Measurements from ENCODE around the gene CDH24. TPM values are rescaled to one million over a fixed set of nuclear protein-coding genes. Genes with fewer than 3 reads are reported as not detected.

The CDH24 gene
- total RNA-seq, 1 donor from 2014 or later: 1.0 TPM

DNA sequence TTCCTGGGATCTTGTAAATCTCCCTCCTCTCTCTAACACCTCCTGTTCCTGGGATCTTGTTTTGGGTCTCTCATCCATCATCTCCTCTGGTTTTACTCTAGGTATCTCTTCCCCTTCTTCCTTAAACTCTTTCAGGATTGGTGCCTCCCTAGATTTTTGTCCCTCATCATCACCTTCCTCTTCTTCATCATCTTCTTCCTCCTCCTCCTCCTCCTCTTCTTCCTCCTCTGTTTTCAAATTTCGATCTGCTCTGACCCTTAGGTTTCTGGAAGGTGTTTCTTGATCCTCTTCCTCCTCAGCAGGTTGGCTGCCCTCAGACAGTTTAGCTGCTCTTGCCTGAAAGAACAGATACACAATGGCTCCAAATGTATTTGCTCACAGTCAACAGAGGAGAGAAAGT is 23.2 kb upstream of the CDH24 start:
- peaks cover 3% of the 10 kb centered on the region for H3K4me1 Mint-ChIP-seq (ENCODE audit: low read depth)
- peaks cover 50% of the 10 kb centered on the region for H3K36me3 Mint-ChIP-seq (ENCODE audit: low read depth)
- no peaks in the 10 kb centered on the region for H3K27me3 Mint-ChIP-seq (ENCODE audit: insufficient read depth)
- no peak for DNase-seq (ENCODE audit: low spot score)
- no peak overlapping the region for H3K4me3 Mint-ChIP-seq
- intact Hi-C loops (cut with micrococcal nuclease): no loop called here
- H3K27ac Mint-ChIP-seq: peak overlapping the region; percentile 9
- no peaks in the 10 kb centered on the region for H3K9me3 Mint-ChIP-seq

DNA sequence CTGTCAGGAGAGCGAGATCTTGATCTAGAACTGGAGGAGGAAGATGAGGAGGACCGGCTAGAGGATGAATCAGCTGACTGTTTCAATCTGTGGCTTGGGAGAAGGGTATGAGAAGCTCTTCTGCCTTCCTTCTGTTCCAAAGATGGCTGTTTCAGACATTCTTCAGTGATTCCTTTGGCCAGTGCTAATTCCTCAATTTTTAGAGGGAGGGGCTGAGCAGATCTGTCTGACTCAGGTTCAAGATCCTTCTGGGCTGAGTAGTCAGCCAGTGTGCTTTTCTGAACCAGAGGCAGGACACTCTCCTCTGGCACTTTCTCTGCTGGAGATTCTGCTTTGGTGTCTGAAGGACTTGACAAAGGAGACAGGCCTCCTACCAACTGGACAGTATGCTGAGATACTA is 22.4 kb upstream of the CDH24 start:
- Mint-ChIP-seq H3K27me3 (ENCODE audit: insufficient read depth) (no peaks in the 10 kb centered on the region), H3K9me3 (no peaks in the 10 kb centered on the region), H3K4me3 (no peak overlapping the region), H3K4me1 (ENCODE audit: low read depth) (no peaks in the 10 kb centered on the region), H3K36me3 (ENCODE audit: low read depth) (peaks cover 52% of the 10 kb centered on the region), H3K27ac (peak overlapping the region; percentile 4)
- intact Hi-C loops (cut with micrococcal nuclease): no loop called here
- DNase-seq (ENCODE audit: low spot score): no peak

DNA sequence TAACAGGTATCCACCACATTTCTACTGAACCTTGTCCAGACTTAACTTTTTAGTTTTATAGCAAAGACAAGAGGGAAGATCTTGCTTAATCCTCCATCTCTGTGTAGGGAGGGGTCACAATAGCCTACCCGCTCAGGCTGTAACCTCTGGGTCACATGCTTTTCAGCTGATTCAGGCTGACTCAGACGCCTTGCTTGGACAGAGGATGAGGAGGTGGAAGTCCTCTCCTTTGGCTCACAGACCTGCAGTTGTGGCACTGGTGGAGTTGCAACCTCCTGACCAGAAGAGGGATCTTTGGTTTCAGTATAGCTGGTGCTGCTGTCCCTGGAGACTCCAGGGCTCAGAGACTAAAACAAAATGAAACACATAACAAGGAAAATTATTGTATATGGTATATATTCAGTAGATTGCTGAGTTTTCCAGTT is 21.4 kb upstream of the CDH24 start:
- no peak overlapping the region for H3K4me3 Mint-ChIP-seq
- no peak for DNase-seq (ENCODE audit: low spot score)
- H3K4me1 Mint-ChIP-seq (ENCODE audit: low read depth): no peaks in the 10 kb centered on the region
- peaks cover 48% of the 10 kb centered on the region for H3K36me3 Mint-ChIP-seq (ENCODE audit: low read depth)
- intact Hi-C loops (cut with micrococcal nuclease): no loop called here
- no peak overlapping the region for H3K27ac Mint-ChIP-seq
- no peaks in the 10 kb centered on the region for H3K9me3 Mint-ChIP-seq
- H3K27me3 Mint-ChIP-seq (ENCODE audit: insufficient read depth): no peaks in the 10 kb centered on the region

DNA sequence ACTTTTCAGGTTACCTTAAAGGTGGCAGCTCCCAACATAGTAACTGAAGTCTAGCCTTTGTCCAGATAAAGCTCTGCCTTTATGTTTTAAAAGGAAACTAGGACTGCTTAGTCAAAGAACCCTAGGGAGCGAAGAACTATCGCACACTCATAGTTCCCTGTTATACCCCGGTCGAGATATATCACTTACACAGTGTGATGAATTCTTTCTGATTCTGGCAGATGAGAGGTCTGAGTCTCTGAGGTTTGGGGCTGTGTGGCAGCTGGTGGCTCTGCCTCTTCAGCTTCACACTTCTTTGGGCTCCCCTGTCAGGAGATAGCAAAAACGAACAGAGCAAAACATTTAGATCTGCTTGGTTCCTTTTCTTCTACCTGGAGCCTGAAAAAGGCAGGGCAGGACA is 20.6 kb upstream of the CDH24 start:
- H3K4me1 Mint-ChIP-seq (ENCODE audit: low read depth): peaks cover under 1% of the 10 kb centered on the region
- H3K27ac Mint-ChIP-seq: no peak overlapping the region
- no peaks in the 10 kb centered on the region for H3K27me3 Mint-ChIP-seq (ENCODE audit: insufficient read depth)
- H3K4me3 Mint-ChIP-seq: no peak overlapping the region
- H3K9me3 Mint-ChIP-seq: no peaks in the 10 kb centered on the region
- no peak for DNase-seq (ENCODE audit: low spot score)
- intact Hi-C loops (cut with micrococcal nuclease): loop anchor here (1.0 to 2.0 kb wide), 3 partner anchors 7 to 109 kb away; no protein-coding TSS in a partner anchor
- H3K36me3 Mint-ChIP-seq (ENCODE audit: low read depth): peaks cover 50% of the 10 kb centered on the region

DNA sequence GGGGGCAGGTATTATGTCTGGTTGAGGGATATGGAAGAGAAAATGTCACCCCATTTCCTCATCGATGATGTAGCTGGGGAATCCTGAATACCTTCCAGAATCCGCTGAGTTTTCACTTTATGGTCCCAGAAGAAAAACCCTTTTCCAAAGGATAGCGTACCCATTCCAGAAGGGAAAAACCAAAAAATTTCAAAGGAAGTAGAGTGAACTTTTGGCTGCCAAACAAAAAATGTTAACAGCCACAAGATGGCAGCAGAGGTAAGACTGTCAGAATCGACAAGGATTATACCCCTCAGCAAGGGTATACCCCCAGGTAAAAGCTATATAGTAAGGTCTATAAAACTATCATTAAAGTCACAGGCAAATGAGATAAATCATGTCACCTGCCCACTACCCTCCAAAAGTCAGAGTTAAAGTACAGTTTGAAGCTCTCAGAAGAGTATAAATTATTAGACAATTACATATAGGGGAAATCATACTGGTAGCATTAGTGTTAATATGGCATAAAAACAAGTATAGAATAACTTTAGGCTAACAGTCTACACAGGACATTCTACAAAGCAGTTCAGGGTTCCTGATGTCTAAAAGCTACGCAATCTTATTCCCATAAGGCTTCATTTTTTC is 19.6 kb upstream of the CDH24 start:
- no peak for DNase-seq (ENCODE audit: low spot score)
- no peaks in the 10 kb centered on the region for H3K9me3 Mint-ChIP-seq
- no peak overlapping the region for H3K4me3 Mint-ChIP-seq
- H3K27ac Mint-ChIP-seq: no peak overlapping the region
- H3K4me1 Mint-ChIP-seq (ENCODE audit: low read depth): peaks cover 11% of the 10 kb centered on the region
- no peaks in the 10 kb centered on the region for H3K27me3 Mint-ChIP-seq (ENCODE audit: insufficient read depth)
- peaks cover 55% of the 10 kb centered on the region for H3K36me3 Mint-ChIP-seq (ENCODE audit: low read depth)
- intact Hi-C loops (cut with micrococcal nuclease): loop anchor here (1.0 to 2.0 kb wide), 3 partner anchors 8 to 110 kb away; no protein-coding TSS in a partner anchor

DNA sequence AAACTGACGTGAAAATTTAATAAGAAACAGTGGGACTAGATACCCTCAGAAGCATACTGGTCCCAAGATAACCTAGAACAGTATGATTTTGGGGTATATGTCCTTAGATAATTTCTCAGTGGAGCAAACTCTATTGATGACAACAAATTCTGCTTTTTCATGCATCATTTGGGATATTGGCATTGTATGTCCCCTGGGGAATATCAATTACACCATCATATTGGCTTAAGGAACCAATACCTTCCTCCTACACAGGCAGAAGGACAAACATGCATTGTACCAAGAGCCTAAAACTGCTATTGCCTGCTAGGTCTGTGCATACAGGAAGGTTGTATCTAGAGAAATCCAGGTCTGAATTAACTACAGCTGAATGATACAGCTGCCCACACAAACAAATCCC is 17.6 kb upstream of the CDH24 start:
- DNase-seq (ENCODE audit: low spot score): no peak
- intact Hi-C loops (cut with micrococcal nuclease): no loop called here
- Mint-ChIP-seq H3K27me3 (ENCODE audit: insufficient read depth) (no peaks in the 10 kb centered on the region), H3K36me3 (ENCODE audit: low read depth) (peaks cover 50% of the 10 kb centered on the region), H3K27ac (no peak overlapping the region), H3K4me3 (no peak overlapping the region), H3K4me1 (ENCODE audit: low read depth) (peaks cover 24% of the 10 kb centered on the region), H3K9me3 (no peaks in the 10 kb centered on the region)

DNA sequence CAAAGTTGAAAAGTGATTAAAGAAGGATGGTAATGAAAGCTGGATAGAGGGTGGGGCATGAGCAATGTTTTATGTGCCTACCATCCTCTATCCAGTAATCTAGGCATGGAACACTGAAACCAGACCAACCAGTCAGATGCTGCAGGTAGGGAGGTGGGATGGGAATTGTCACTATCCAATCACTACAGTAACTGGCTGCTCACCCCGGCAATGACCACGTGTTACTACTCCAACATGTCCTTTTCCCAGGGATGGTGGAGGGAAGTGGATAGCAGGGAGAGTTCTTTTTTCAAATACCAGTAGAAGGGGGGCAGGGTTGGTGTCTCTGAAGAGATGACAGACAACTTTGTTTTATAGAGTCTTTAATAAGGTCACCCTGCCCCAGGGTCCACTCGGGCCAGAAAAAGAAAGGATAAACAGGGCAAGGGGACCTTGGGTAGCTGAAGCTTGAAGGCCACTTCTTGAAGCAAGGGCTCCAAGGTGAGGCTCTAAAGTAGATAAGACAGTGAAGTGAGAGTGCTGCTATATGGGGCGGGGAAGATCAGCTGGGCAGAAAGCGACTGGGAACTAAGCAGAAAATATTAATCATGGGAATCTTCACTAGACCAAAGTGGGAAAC is 14.7 kb upstream of the CDH24 start:
- Mint-ChIP-seq H3K4me3 (peak overlapping the region; percentile 94), H3K36me3 (ENCODE audit: low read depth) (peaks cover 40% of the 10 kb centered on the region), H3K4me1 (ENCODE audit: low read depth) (peaks cover 35% of the 10 kb centered on the region), H3K27me3 (ENCODE audit: insufficient read depth) (no peaks in the 10 kb centered on the region), H3K27ac (peak overlapping the region; percentile 65), H3K9me3 (no peaks in the 10 kb centered on the region)
- no peak for DNase-seq (ENCODE audit: low spot score)
- intact Hi-C loops (cut with micrococcal nuclease): loop anchor here (1.0 kb wide), 4 partner anchors 13 to 37 kb away; no protein-coding TSS in a partner anchor

DNA sequence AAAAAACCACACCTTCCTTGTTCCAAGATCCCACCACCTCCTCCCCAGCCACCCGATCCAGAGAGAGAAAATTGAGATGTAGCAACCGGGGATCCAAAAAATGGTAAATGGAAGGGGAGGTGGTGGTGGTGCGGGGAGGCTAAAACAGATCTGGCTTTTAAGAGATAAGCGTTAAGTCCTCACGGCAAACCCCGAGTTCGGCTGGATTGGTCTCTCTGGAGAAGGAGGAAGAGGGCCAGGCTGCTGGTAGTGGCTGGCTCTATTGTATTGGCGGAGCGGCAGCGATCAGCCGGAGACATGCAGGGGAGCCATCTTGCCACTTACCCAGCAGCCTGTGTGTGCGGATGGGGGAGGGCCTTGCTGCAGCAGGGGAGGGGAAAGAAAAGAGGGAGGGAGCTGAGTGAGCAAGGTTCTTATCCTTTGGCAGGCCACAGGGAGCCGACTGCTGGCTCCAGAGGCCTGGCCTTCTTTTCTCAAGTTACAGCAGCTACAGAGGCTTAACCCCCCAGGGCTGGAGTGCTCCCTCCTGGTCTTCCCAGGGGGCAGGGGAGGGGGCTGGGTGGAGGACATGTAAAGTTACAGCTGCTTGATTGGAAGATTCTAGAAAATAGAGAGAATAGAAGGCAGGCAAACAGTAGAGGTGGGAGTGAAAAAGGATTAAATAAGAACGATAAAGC is 14.1 kb upstream of the CDH24 start:
- peak overlapping the region; percentile 94 for H3K4me3 Mint-ChIP-seq
- no peaks in the 10 kb centered on the region for H3K27me3 Mint-ChIP-seq (ENCODE audit: insufficient read depth)
- intact Hi-C loops (cut with micrococcal nuclease): loop anchor here (1.0 kb wide), 4 partner anchors 13 to 36 kb away; no protein-coding TSS in a partner anchor
- peaks cover 38% of the 10 kb centered on the region for H3K36me3 Mint-ChIP-seq (ENCODE audit: low read depth)
- H3K27ac Mint-ChIP-seq: peak overlapping the region; percentile 65
- no peaks in the 10 kb centered on the region for H3K9me3 Mint-ChIP-seq
- H3K4me1 Mint-ChIP-seq (ENCODE audit: low read depth): peaks cover 35% of the 10 kb centered on the region
- DNase-seq (ENCODE audit: low spot score): peak; percentile 74

DNA sequence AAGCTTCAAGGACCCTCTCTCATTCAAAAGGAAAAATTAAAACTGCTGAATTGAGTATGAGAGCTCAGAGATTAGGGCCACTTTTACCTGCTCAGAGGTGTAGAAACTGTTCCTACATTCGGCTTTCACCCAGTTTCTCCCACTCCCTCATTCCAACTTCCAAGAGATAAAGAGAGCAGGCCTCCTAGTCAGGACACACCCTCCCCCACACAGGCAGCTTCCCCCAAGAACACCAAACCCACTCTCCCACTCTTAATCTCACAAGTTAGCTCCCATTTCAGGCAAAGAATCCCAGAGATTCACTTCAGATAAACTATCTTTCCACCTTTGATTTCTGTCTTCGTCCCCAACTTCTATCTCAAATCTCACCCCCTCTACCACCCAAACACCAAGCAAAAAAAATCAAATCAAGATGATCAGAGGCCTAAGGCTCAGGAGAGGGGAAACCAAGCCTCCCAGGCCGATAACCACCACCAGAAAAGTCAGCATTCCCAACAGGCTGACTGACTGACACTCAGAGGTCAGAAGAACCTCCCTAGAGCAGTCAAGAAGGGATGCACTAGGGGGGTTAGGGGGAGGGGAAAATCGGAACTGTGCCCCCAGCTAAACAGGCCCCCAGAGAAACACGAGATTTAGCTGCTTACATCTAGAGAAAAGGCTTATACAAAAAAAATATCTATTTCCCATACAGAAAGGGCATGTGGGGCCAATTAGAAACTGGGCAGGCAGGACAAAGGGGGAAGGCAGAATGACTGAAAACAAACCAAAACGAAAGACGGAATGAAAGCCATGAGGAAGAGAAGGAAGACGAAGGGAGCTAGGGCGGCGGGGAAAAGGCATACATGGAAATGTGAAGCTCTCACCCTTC is 13.2 kb upstream of the CDH24 start:
- intact Hi-C loops (cut with micrococcal nuclease): loop anchor here (1.0 kb wide), 4 partner anchors 12 to 35 kb away; no protein-coding TSS in a partner anchor
- DNase-seq (ENCODE audit: low spot score): no peak
- Mint-ChIP-seq H3K27me3 (ENCODE audit: insufficient read depth) (no peaks in the 10 kb centered on the region), H3K9me3 (no peaks in the 10 kb centered on the region), H3K27ac (peak overlapping the region; percentile 65), H3K4me1 (ENCODE audit: low read depth) (peaks cover 42% of the 10 kb centered on the region), H3K4me3 (peak overlapping the region; percentile 94), H3K36me3 (ENCODE audit: low read depth) (peaks cover 42% of the 10 kb centered on the region)

DNA sequence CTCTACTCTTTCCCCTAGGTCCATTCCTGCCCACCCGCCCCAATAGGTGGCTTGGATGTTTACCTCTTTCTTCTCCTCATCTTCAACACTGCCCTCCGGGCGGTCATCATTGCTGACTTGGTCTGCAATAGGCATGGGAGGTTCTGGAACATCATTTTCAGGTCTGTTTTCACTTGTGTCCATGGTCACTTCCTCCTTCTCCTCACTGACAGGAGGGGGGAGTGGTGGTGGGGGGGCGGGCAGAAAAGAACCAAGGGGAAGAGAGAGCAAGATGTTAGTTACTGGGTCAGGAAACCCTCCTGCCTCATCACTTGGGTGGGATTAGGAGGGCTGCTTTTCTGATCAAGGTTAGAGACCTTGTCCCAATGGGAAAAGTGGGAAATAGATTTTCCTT is 12.1 kb upstream of the CDH24 start:
- H3K36me3 Mint-ChIP-seq (ENCODE audit: low read depth): peaks cover 39% of the 10 kb centered on the region
- intact Hi-C loops (cut with micrococcal nuclease): loop anchor here (1.0 to 2.0 kb wide), 3 partner anchors 117 to 232 kb away; partner anchors contain the start of gene PRMT5
- H3K27me3 Mint-ChIP-seq (ENCODE audit: insufficient read depth): no peaks in the 10 kb centered on the region
- no peak overlapping the region for H3K27ac Mint-ChIP-seq
- no peaks in the 10 kb centered on the region for H3K9me3 Mint-ChIP-seq
- DNase-seq (ENCODE audit: low spot score): no peak
- peaks cover 42% of the 10 kb centered on the region for H3K4me1 Mint-ChIP-seq (ENCODE audit: low read depth)
- H3K4me3 Mint-ChIP-seq: peak overlapping the region; percentile 74

DNA sequence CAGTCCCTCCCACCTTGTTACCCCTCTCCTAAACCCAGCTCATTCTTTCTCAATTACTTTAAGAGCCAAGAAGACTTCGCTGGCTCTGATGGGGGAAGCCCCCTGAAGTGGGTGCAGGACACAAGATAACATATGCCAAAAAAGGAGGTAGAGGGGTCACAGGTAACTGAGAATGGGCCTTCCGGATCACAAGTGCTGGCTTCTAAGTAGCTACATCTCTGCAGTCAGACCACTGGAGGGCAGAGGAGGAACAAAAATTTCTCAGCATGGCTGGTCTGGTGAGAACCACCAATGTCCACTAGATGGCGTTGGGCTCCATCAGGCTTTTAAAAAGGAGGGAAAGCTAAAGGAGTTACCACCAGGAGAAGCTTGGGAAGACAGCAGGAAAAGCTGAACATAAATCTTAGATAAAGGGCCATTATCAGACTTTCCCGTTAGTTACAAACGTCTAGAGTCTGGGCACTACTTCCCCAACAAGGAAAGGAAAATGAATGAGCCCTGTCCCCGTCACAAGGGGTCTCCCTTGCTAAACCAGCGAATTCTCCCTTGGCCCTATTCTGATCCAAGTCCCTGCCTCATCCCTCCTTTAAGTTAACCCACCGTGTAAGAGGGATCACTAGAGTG is 11.6 kb upstream of the CDH24 start:
- DNase-seq (ENCODE audit: low spot score): peak; percentile 65
- Mint-ChIP-seq H3K27me3 (ENCODE audit: insufficient read depth) (no peaks in the 10 kb centered on the region), H3K4me3 (peak overlapping the region; percentile 74), H3K4me1 (ENCODE audit: low read depth) (peaks cover 42% of the 10 kb centered on the region), H3K36me3 (ENCODE audit: low read depth) (peaks cover 43% of the 10 kb centered on the region), H3K9me3 (no peaks in the 10 kb centered on the region), H3K27ac (peak overlapping the region; percentile 53)
- intact Hi-C loops (cut with micrococcal nuclease): loop anchor here (1.0 to 2.0 kb wide), 3 partner anchors 118 to 232 kb away; partner anchors contain the start of gene PRMT5
